Measurements from ENCODE around the gene TRIM52.
"Not testable (repeated sequence)": the region's sequence is repeated elsewhere in the genome, so short reads cannot be mapped to it uniquely, and the experiment has no call there.

Gene TRIM52

GRCh38 chr5:181260720-181261319, at the start of gene TRIM52:
Gene TRIM52 (minus strand): TSS chr5:181261143. CDS start chr5:181260813, 330 bp downstream.
- peak; percentile 92 for DNase-seq

- not testable (repeated sequence) for DNase-seq
These were observed 26.4 kb upstream of the TRIM52 start for GRCh38 chr5:181287331-181287730.

GRCh38 chr5:181285962-181286705, 25.2 kb upstream of the TRIM52 start:
- not testable (repeated sequence) for DNase-seq

GRCh38 chr5:181283841-181284755, 23.2 kb upstream of the TRIM52 start:
- not testable (repeated sequence) for DNase-seq

GRCh38 chr5:181283347-181283746, 22.4 kb upstream of the TRIM52 start:
- DNase-seq: no peak

- no peak for DNase-seq
These were observed 21.9 kb upstream of the TRIM52 start for GRCh38 chr5:181282874-181283273.

- not testable (repeated sequence) for DNase-seq
These were observed 21.5 kb upstream of the TRIM52 start for GRCh38 chr5:181282415-181282814.

GRCh38 chr5:181281984-181282316, 21.0 kb upstream of the TRIM52 start:
- DNase-seq: no peak

GRCh38 chr5:181281077-181281983, 20.4 kb upstream of the TRIM52 start:
- DNase-seq: no peak

- DNase-seq: no peak
These were observed 19.4 kb upstream of the TRIM52 start for GRCh38 chr5:181280251-181280762.

GRCh38 chr5:181273433-181273744, 12.4 kb upstream of the TRIM52 start:
- peak; percentile 26 for DNase-seq

GRCh38 chr5:181271081-181271480, 10.1 kb upstream of the TRIM52 start:
- no peak for DNase-seq

GRCh38 chr5:181267907-181268306, 7.0 kb upstream of the TRIM52 start:
- not testable (repeated sequence) for DNase-seq

GRCh38 chr5:181267291-181267904, 6.5 kb upstream of the TRIM52 start:
- not testable (repeated sequence) for DNase-seq

- no peak for DNase-seq
These were observed 4.2 kb upstream of the TRIM52 start for GRCh38 chr5:181265092-181265671.

- no peak for DNase-seq
These were observed 2.7 kb upstream of the TRIM52 start for GRCh38 chr5:181263633-181264032.

GRCh38 chr5:181261320-181262049, 542 bp upstream of the TRIM52 start:
- DNase-seq: peak; percentile 69

GRCh38 chr5:181259974-181260719, 796 bp downstream of the TRIM52 start:
- no peak for DNase-seq

GRCh38 chr5:181259283-181259682, 1.7 kb downstream of the TRIM52 start:
- no peak for DNase-seq

GRCh38 chr5:181258576-181258975, 2.4 kb downstream of the TRIM52 start:
- DNase-seq: no peak
